BJ (cell line): ENCODE data around the gene OR11G2. TPM values are rescaled to one million over a fixed set of nuclear protein-coding genes. Genes with fewer than 3 reads are reported as not detected.
"Not testable (repeated sequence)": the region's sequence is repeated elsewhere in the genome, so short reads cannot be mapped to it uniquely, and the experiment has no call there.

Experiments
- CTCF ChIA-PET: fragments of 350-600 bp; formaldehyde crosslinking; extraction: SDS; loops from one replicate; lab custom pipeline; 2021; ENCODE audit warnings: antibody characterized with exemption, inconsistent platforms; lab: Yijun Ruan, JAX
- POLR2A ChIA-PET: fragments of 300-600 bp; sonication (Branson Sonifier 250); formaldehyde crosslinking; extraction: SDS; loops from one replicate; lab custom pipeline; 2021; ENCODE audit warnings: antibody characterized with exemption; lab: Charles Lee
- DNase-seq: peaks from one replicate; pipeline ENCODE4 v3.0.0-alpha.2; 2011; ENCODE audit warnings: low read depth
- H3K27me3 ChIP-seq: 2 replicates; pipeline ENCODE4 v1.6.0; 2011; ENCODE audit warnings: low read length; ENCODE audit not compliant: control insufficient read depth, insufficient read depth
- H3K36me3 ChIP-seq: 2 replicates; pipeline ENCODE4 v1.5.1; 2011; ENCODE audit warnings: low read length; ENCODE audit not compliant: control insufficient read depth, insufficient read depth
- H3K4me3 ChIP-seq: 2 replicates; pipeline ENCODE4 v1.5.1; 2011; ENCODE audit warnings: low read depth, mild to moderate bottlenecking, control low read depth, low read length
- CTCF ChIP-seq: IDR thresholded peaks from 2 replicates; pipeline ENCODE4 v1.5.1; 2011; ENCODE audit warnings: low read depth, mild to moderate bottlenecking, control low read depth, inconsistent platforms, low read length, moderate library complexity; ENCODE audit not compliant: insufficient read depth
- polyA minus RNA-seq: library from RNA; depleted of rRNA, polyadenylated mRNA; stranded (reverse); fragments of >200 nt; gene quantifications from 2 replicates; pipeline ENCODE4 v1.2.3, GENCODE V29; 2011; rRNA and poly(A)+ RNA removed
- polyA plus RNA-seq: library from polyadenylated mRNA; depleted of rRNA; stranded (reverse); fragments of >200 nt; gene quantifications from 2 replicates; pipeline ENCODE4 v1.2.3, GENCODE V29; 2011; rRNA removed

Gene OR11G2
- polyA plus RNA-seq (not detected in 2 replicates), polyA minus RNA-seq (not detected in 2 replicates)

- CTCF ChIA-PET, result no interaction called here
- DNase-seq, result no peak
- POLR2A ChIA-PET, result no interaction called here
- TF ChIP-seq CTCF, result no peak
- Histone ChIP-seq H3K36me3 (no peaks in the 10 kb centered on the region), H3K4me3 (no peak within 1 kb of the TSS), H3K27me3 (no peaks in the 10 kb centered on the region)
These were observed at the start of gene OR11G2 for GRCh38 chr14:20190596-20190995. Gene OR11G2 (plus strand): TSS chr14:20190896. CDS start chr14:20197438, 6,542 bp downstream.

- no peak for TF ChIP-seq CTCF
- ChIA-PET POLR2A (no interaction called here), CTCF (no interaction called here)
- Histone ChIP-seq H3K4me3 (no peak overlapping the region), H3K36me3 (no peaks in the 10 kb centered on the region), H3K27me3 (no peaks in the 10 kb centered on the region)
- no peak for DNase-seq
These were observed 46.8 kb upstream of the OR11G2 start for GRCh38 chr14:20143911-20144310.

- H3K4me3 ChIP-seq, result no peak overlapping the region
- H3K36me3 ChIP-seq, result no peaks in the 10 kb centered on the region
- no peak for TF ChIP-seq CTCF
- H3K27me3 ChIP-seq, result no peaks in the 10 kb centered on the region
- POLR2A ChIA-PET, result no interaction called here
- no peak for DNase-seq
- CTCF ChIA-PET, result interaction anchor here (0.5 kb wide), 1 partner anchor 271 kb away, joined by 4 read pairs; no protein-coding TSS in a partner anchor
These were observed 45.9 kb upstream of the OR11G2 start for GRCh38 chr14:20144820-20145219.

- ChIA-PET CTCF (no interaction called here), POLR2A (no interaction called here)
- DNase-seq, result no peak
- no peak for TF ChIP-seq CTCF
- H3K4me3 ChIP-seq, result no peak overlapping the region
- H3K36me3 ChIP-seq, result no peaks in the 10 kb centered on the region
- H3K27me3 ChIP-seq, result no peaks in the 10 kb centered on the region
These were observed 26.2 kb upstream of the OR11G2 start for GRCh38 chr14:20164462-20164861.

GRCh38 chr14:20167091-20167490 is 23.6 kb upstream of the OR11G2 start:
- H3K27me3 ChIP-seq, result no peaks in the 10 kb centered on the region
- TF ChIP-seq CTCF, result no peak
- ChIA-PET POLR2A (no interaction called here), CTCF (no interaction called here)
- H3K36me3 ChIP-seq, result no peaks in the 10 kb centered on the region
- DNase-seq, result no peak
- no peak overlapping the region for H3K4me3 ChIP-seq

- H3K36me3 ChIP-seq, CTCF ChIA-PET, H3K27me3 ChIP-seq, POLR2A ChIA-PET, DNase-seq, H3K4me3 ChIP-seq: not testable (repeated sequence)
These were observed 20.8 kb upstream of the OR11G2 start for GRCh38 chr14:20169852-20170251.

GRCh38 chr14:20174205-20174604 is 16.5 kb upstream of the OR11G2 start:
- H3K27me3 ChIP-seq, CTCF ChIA-PET, H3K36me3 ChIP-seq, POLR2A ChIA-PET, H3K4me3 ChIP-seq, DNase-seq: not testable (repeated sequence)
